CD4-positive, alpha-beta T cell (primary cell): Measurements from ENCODE around the gene FAM219A. TPM values are rescaled to one million over a fixed set of nuclear protein-coding genes. Genes with fewer than 3 reads are reported as not detected.

Experiments
- ATAC-seq: fragments of 200-7000 bp; cut with Tn5 transposase; one replicate; pipeline ENCODE4 v1.10.0; 2022; ENCODE audit warnings: mild to moderate bottlenecking; ENCODE audit not compliant: poor library complexity
- CTCF ChIA-PET: fragments of 350-600 bp; sonication (Branson Sonifier 250); formaldehyde crosslinking; loops from one replicate; lab custom pipeline; 2021; ENCODE audit warnings: antibody characterized with exemption, inconsistent platforms; lab: Charles Lee
- POLR2A ChIA-PET: fragments of 350-600 bp; sonication (Branson Sonifier 250); formaldehyde crosslinking; loops from one replicate; lab custom pipeline; 2021; ENCODE audit warnings: antibody characterized with exemption, inconsistent platforms; lab: Charles Lee
- DNase-seq, 14 experiments: peaks; one replicate each; pipeline ENCODE4 v3.0.0-alpha.2; 2013 to 2020; ENCODE audit warnings: mixed read lengths in 2 of 14
- H3K27ac ChIP-seq, 2 donors: one replicate each; pipeline versions ENCODE4 v1.5.1 to v1.7.0; 2013; ENCODE audit warnings: low read length in 2 of 2, low read depth in 1 of 2, mild to moderate bottlenecking in 1 of 2
- H3K27me3 ChIP-seq, 2 experiments: 1 replicate in 1 of 2; 2 replicates in 1 of 2; pipeline versions ENCODE4 v1.6.1 to v1.7.0; 2013; ENCODE audit warnings: low read length in 2 of 2, control low read depth in 1 of 2, mild to moderate bottlenecking in 1 of 2, moderate library complexity in 1 of 2; ENCODE audit not compliant: insufficient read depth in 2 of 2, control insufficient read depth in 1 of 2
- H3K36me3 ChIP-seq: one replicate; pipeline ENCODE4 v1.6.1; 2013; ENCODE audit warnings: low read length, control low read depth; ENCODE audit not compliant: insufficient read depth
- H3K4me1 ChIP-seq: one replicate; pipeline ENCODE4 v1.6.1; 2013; ENCODE audit warnings: low read length, control low read depth; ENCODE audit not compliant: insufficient read depth
- H3K4me3 ChIP-seq: one replicate; pipeline ENCODE4 v1.5.1; 2013; ENCODE audit warnings: mild to moderate bottlenecking, low read length, moderate library complexity
- H3K9me3 ChIP-seq, 2 experiments: 1 replicate in 1 of 2; 2 replicates in 1 of 2; pipeline versions ENCODE4 v1.6.1 to v1.7.0; 2013; ENCODE audit warnings: low read length in 2 of 2, mild to moderate bottlenecking in 2 of 2, control low read depth in 1 of 2, moderate library complexity in 1 of 2; ENCODE audit not compliant: control insufficient read depth in 1 of 2, insufficient read depth in 1 of 2
- H3K27ac Mint-ChIP-seq: one replicate; pipeline ENCODE4 v1.8.0; 2020; ENCODE audit warnings: mixed read lengths
- H3K27me3 Mint-ChIP-seq: one replicate; pipeline ENCODE4 v1.8.0; 2021; ENCODE audit warnings: mixed read lengths
- H3K36me3 Mint-ChIP-seq: one replicate; pipeline ENCODE4 v1.8.0; 2021; ENCODE audit warnings: low read depth, mixed read lengths
- H3K4me1 Mint-ChIP-seq: one replicate; pipeline ENCODE4 v1.8.0; 2021; ENCODE audit warnings: low read depth, mixed read lengths
- H3K4me3 Mint-ChIP-seq: one replicate; pipeline ENCODE4 v1.8.0; 2020; ENCODE audit warnings: mild to moderate bottlenecking, mixed read lengths
- H3K9me3 Mint-ChIP-seq: one replicate; pipeline ENCODE4 v1.8.0; 2020; ENCODE audit warnings: mixed read lengths
- CTCF ChIP-seq: fragments of 200-600 bp; IDR thresholded peaks from one replicate; pipeline ENCODE4 v1.8.0; 2022; ENCODE audit warnings: antibody characterized with exemption, mild to moderate bottlenecking
- intact Hi-C, 2 experiments: fragments of 100-400 bp; cut with DNase I in 1 of 2; cut with micrococcal nuclease in 1 of 2; formaldehyde crosslinking; loops; one replicate each; pipeline versions ENCODE4 v1.15.1 to v1.9.0; 2023 to 2025; cut with DNase I, micrococcal nuclease
- total RNA-seq, 174 experiments: library from RNA in 2 of 174; stranded (reverse) in 2 of 174; gene quantifications; one replicate each; pipeline ENCODE4 v1.2.3 and lab custom pipeline; 2021 to 2026

Gene FAM219A
- total RNA-seq, 2 experiments from 2014 or later, result 7.7 to 8.5 TPM

- CTCF ChIA-PET, result interaction anchor here (0.6 to 1.9 kb wide), 3 partner anchors 27 to 232 kb away, joined by 3 to 7 read pairs (median 6); no protein-coding TSS in a partner anchor
- H3K4me1 Mint-ChIP-seq, result peaks cover 47% of the 10 kb centered on the region
Measured at GRCh38 chr9:34376596-34377403, 81.6 kb downstream of the FAM219A start, which contains the start of gene MYORG. TSS of gene MYORG (minus strand) at chr9:34376898. CDS start at chr9:34372943, 3,955 bp downstream.

GRCh38 chr9:34375901-34376595 lies 82.3 kb downstream of the FAM219A start:
- H3K36me3 Mint-ChIP-seq, result no peaks in the 10 kb centered on the region
- Histone ChIP-seq H3K36me3 (peaks cover 2% of the 10 kb centered on the region), H3K4me3 (peak overlapping the region; percentile 74), H3K4me1 (peaks cover 42% of the 10 kb centered on the region), H3K27me3 (no peaks in the 10 kb centered on the region), H3K9me3 (peaks cover 0 to 18% of the 10 kb centered on the region in 2 experiments), H3K27ac (peak overlapping the region in 1 of 2 donors; percentile 36)
- H3K27me3 Mint-ChIP-seq, result no peaks in the 10 kb centered on the region
- DNase-seq, result peak in 13 of 14 experiments; percentile 18 to 79 (median 43)
- peaks cover 41% of the 10 kb centered on the region for H3K4me1 Mint-ChIP-seq
- TF ChIP-seq CTCF, result peak; percentile 28
- H3K4me3 Mint-ChIP-seq, result peak overlapping the region; percentile 96
- ATAC-seq, result no peak
- intact Hi-C loops, result loop anchor here (2.0 to 10.0 kb wide), 9 partner anchors 83 to 1776 kb away; partner anchors contain the start of genes UBAP1 (in 2 of the 2), B4GALT1 (in 1 of the 2), DCAF12 (in 1 of the 2) and DNAI1 (in 1 of the 2)
- peak overlapping the region; percentile 77 for H3K27ac Mint-ChIP-seq
- ChIA-PET POLR2A (interaction anchor here (0.8 to 2.6 kb wide), 6 partner anchors 12 to 239 kb away, joined by 3 to 11 read pairs (median 6); partner anchors contain the start of genes DNAI1, FAM219A and UBAP1), CTCF (interaction anchor here (0.8 to 1.7 kb wide), 3 partner anchors 31 to 261 kb away, joined by 3 to 7 read pairs (median 3); partner anchors contain the start of gene SIGMAR1)
- H3K9me3 Mint-ChIP-seq, result no peaks in the 10 kb centered on the region

More at GRCh38 chr9:34376596-34377403, 81.6 kb downstream of the FAM219A start, which contains the start of gene MYORG:
- intact Hi-C loops, result loop anchor here (1.0 to 10.0 kb wide), 11 partner anchors 44 to 1776 kb away; partner anchors contain the start of genes DNAI1 (in 2 of the 2), FAM219A (in 2 of the 2), UBAP1 (in 2 of the 2) and B4GALT1 (in 1 of the 2)
- DNase-seq (peak; percentile 92 to 99 (median 95)), ATAC-seq (peak; percentile 73)
- POLR2A ChIA-PET, result interaction anchor here (0.8 to 2.6 kb wide), 9 partner anchors 13 to 270 kb away, joined by 3 to 11 read pairs (median 4); partner anchors contain the start of genes DNAI1, FAM219A, SIGMAR1 and UBAP1
- no peaks in the 10 kb centered on the region for H3K27me3 ChIP-seq
- peaks cover 48% of the 10 kb centered on the region for H3K4me1 ChIP-seq
- H3K27me3 Mint-ChIP-seq, result no peaks in the 10 kb centered on the region
- peak within 1 kb of the TSS; percentile 77 for H3K27ac Mint-ChIP-seq
- no peaks in the 10 kb centered on the region for H3K36me3 Mint-ChIP-seq
- H3K9me3 ChIP-seq, result peaks cover 0 to 10% of the 10 kb centered on the region in 2 experiments
- peak within 1 kb of the TSS; percentile 74 for H3K4me3 ChIP-seq
- H3K4me3 Mint-ChIP-seq, result peak within 1 kb of the TSS; percentile 96
- H3K9me3 Mint-ChIP-seq, result no peaks in the 10 kb centered on the region
- H3K27ac ChIP-seq, result peak within 1 kb of the TSS in 1 of 2 donors; percentile 36
- H3K36me3 ChIP-seq, result peaks cover 2% of the 10 kb centered on the region
- TF ChIP-seq CTCF, result no peak
